Transverse colon (tissue), 4 donors: ENCODE data around the gene KSR1. TPM values are rescaled to one million over a fixed set of nuclear protein-coding genes. Genes with fewer than 3 reads are reported as not detected.

Experiments
- DNase-seq: peaks from one replicate; pipeline ENCODE4 v3.0.0-alpha.2; 2019
- H3K27ac ChIP-seq, 4 donors: fragments of 200-600 bp; sonication (generic); 2 replicates each; pipeline ENCODE4 v1.5.1; 2016 to 2018; ENCODE audit warnings: inconsistent platforms in 4 of 4
- H3K27me3 ChIP-seq: fragments of 200-600 bp; sonication (generic); 2 replicates; pipeline ENCODE4 v1.5.1; 2017; ENCODE audit warnings: inconsistent platforms
- H3K36me3 ChIP-seq, 4 donors: fragments of 200-600 bp; sonication (generic); 2 replicates each; pipeline ENCODE4 v1.5.1; 2017 to 2019; ENCODE audit warnings: inconsistent platforms in 4 of 4
- H3K4me1 ChIP-seq, 4 donors: fragments of 200-600 bp; sonication (generic); 2 replicates each; pipeline ENCODE4 v1.5.1; 2017 to 2020; ENCODE audit warnings: inconsistent platforms in 4 of 4
- H3K4me3 ChIP-seq, 4 donors: fragments of 200-600 bp; sonication (generic); 1 replicate in 1 of 4; 2 replicates in 3 of 4; pipeline versions ENCODE4 v1.5.1 to v1.6.1; 2017 to 2019; ENCODE audit warnings: inconsistent platforms in 4 of 4
- H3K9me3 ChIP-seq, 2 donors: fragments of 200-600 bp; sonication (generic); 2 replicates each; pipeline ENCODE4 v1.5.1; 2017 to 2019; ENCODE audit warnings: inconsistent platforms in 2 of 2
- EP300 ChIP-seq: sonication (generic); formaldehyde crosslinking; IDR thresholded peaks from one replicate; pipeline ENCODE4 v1.6.1; 2017; ENCODE audit warnings: antibody characterized with exemption, low read depth
- POLR2A ChIP-seq: fragments of 450-650 bp; IDR thresholded peaks from one replicate; pipeline ENCODE4 v1.6.1; 2016; ENCODE audit warnings: antibody characterized with exemption, mild to moderate bottlenecking, moderate library complexity
- POLR2AphosphoS5 ChIP-seq, 3 donors: sonication (generic); formaldehyde crosslinking; IDR thresholded peaks; one replicate each; pipeline ENCODE4 v1.6.1; 2016; ENCODE audit warnings: antibody characterized with exemption in 3 of 3
- WGBS, 2 donors: methylation state at CpG; one replicate each; pipeline ENCODE4 v1.1.5; 2018; ENCODE audit warnings: low coverage in 1 of 2; 5-methylcytosine and 5-hydroxymethylcytosine counted together
- in situ Hi-C, 4 donors: fragments of 200-750 bp; cut with MboI; loops; one replicate each; pipeline versions ENCODE4 v1.15.0 to v1.15.1; 2017; ENCODE audit warnings: low sequenced_read_pairs in 3 of 4, low pct_ligation_motif_present in 1 of 4, low pct_unique_long_range_greater_than_20kb in 1 of 4
- intact Hi-C: fragments of 100-400 bp; cut with DNase I; formaldehyde crosslinking; loops from one replicate; pipeline ENCODE4 v1.15.1; 2023; ENCODE audit warnings: low total_unique reads
- total RNA-seq, 4 donors: library from RNA; depleted of rRNA; stranded (reverse); fragments of >200 nt; gene quantifications; one replicate each; pipeline ENCODE4 v1.1.0, GENCODE V29; 2016
- TF ChIP-seq, protein P1 (sequence below), 5 experiments: fragments of 200-600 bp in 3 of 5; fragments of 450-650 bp in 2 of 5; sonication (generic) in 3 of 5; IDR thresholded peaks; 1 replicate in 2 of 5; 2 replicates in 3 of 5; pipeline ENCODE4 v1.5.1; 2016 to 2017; ENCODE audit warnings: antibody characterized with exemption in 5 of 5, inconsistent platforms in 3 of 5, mild to moderate bottlenecking in 2 of 5, moderate library complexity in 1 of 5

KSR1 gene
- total RNA-seq, 4 donors from 2014 or later: 8.2 to 55.7 (median 30.9) TPM

DNA sequence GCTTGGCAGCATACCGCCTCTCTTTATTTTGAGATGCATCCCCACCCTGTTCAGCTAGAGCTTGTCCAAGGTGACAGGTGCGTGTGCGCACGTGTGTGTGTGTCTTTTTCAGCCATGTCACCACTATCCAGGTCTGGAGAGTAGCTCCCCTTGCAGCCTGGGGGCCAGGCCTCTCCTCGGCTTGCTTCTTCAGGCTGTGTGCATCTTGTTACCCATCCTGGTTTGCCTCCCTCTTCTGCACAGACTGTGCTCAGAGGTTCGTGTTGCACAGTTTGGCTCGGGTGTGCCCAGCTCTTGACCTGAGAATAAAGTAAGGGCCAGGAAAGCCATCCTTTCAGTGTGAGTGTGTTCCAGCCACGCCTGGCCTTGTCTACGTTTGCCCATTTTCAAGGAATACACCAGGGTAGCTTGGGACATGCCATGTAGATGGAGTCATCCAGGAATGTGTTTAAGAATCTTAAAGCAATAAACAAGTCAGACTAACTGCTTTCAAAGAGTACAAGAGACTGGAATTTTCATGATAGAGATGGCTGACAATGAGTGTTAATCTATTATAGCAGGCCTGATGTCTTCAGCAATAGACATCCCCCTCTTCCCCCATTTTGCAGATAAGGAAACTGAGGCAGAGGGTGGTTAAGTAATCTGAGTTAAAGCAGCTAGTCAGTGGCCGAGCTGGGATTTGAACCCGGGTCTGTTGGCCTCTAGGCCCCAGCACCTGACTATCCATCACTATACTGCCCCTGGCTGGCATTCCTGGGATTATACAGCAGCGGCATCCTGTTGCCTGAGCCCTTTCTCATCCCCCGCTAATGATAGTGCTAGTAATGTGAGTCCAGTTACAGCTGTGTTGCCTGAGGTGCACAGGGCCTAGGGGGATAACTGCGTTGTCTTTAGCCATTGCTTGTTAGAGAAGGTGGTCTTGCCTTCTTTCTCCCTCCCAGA is 77.9 kb downstream of the KSR1 start:
- intact Hi-C loops (loop anchor here (5.0 kb wide), 1 partner anchor 47 kb away; no protein-coding TSS in a partner anchor), in situ Hi-C loops (loop anchor here in 1 of 4 donors (25.0 kb wide), 1 partner anchor 172 kb away; no protein-coding TSS in a partner anchor)
- H3K27ac ChIP-seq: peak overlapping the region; percentile 12 to 82 (median 73)
- peak; percentile 33 for DNase-seq
- H3K36me3 ChIP-seq: no peaks in the 10 kb centered on the region
- H3K4me1 ChIP-seq: peaks cover 24 to 58% (median 27%) of the 10 kb centered on the region in 4 donors
- TF ChIP-seq EP300 (no peak), POLR2A (no peak), POLR2AphosphoS5 (IDR thresholded peaks at IDR 0.05) (peak in 1 of 3 donors; percentile 20)
- TF ChIP-seq, protein P1, sequence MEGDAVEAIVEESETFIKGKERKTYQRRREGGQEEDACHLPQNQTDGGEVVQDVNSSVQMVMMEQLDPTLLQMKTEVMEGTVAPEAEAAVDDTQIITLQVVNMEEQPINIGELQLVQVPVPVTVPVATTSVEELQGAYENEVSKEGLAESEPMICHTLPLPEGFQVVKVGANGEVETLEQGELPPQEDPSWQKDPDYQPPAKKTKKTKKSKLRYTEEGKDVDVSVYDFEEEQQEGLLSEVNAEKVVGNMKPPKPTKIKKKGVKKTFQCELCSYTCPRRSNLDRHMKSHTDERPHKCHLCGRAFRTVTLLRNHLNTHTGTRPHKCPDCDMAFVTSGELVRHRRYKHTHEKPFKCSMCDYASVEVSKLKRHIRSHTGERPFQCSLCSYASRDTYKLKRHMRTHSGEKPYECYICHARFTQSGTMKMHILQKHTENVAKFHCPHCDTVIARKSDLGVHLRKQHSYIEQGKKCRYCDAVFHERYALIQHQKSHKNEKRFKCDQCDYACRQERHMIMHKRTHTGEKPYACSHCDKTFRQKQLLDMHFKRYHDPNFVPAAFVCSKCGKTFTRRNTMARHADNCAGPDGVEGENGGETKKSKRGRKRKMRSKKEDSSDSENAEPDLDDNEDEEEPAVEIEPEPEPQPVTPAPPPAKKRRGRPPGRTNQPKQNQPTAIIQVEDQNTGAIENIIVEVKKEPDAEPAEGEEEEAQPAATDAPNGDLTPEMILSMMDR (IDR thresholded peaks at IDR 0.05): no peak
- H3K27me3 ChIP-seq: no peaks in the 10 kb centered on the region
- no peaks in the 10 kb centered on the region for H3K9me3 ChIP-seq
- WGBS, 2 donors: 77 to 81% methylated on average over 7 to 14 of the region's 14 CpGs
- H3K4me3 ChIP-seq: no peak overlapping the region

GRCh38 chr17:27535178-27535928 is 79.1 kb downstream of the KSR1 start:
- H3K27me3 ChIP-seq: no peaks in the 10 kb centered on the region
- peaks cover 33 to 65% (median 35%) of the 10 kb centered on the region in 4 donors for H3K4me1 ChIP-seq
- peak; percentile 39 for DNase-seq
- 64 to 75% methylated on average over 2 to 12 of the region's 12 CpGs for WGBS, 2 donors
- in situ Hi-C loops (loop anchor here in 1 of 4 donors (25.0 kb wide), 1 partner anchor 173 kb away; no protein-coding TSS in a partner anchor), intact Hi-C loops (no loop called here)
- TF ChIP-seq, protein P1 (IDR thresholded peaks at IDR 0.05): no peak
- TF ChIP-seq POLR2AphosphoS5 (IDR thresholded peaks at IDR 0.05): peak in 1 of 3 donors; percentile 40
- H3K4me3 ChIP-seq: peak overlapping the region in 1 of 4 donors; percentile 15
- H3K9me3 ChIP-seq: no peaks in the 10 kb centered on the region
- peak overlapping the region; percentile 72 to 82 (median 76) for H3K27ac ChIP-seq
- H3K36me3 ChIP-seq: no peaks in the 10 kb centered on the region

DNA sequence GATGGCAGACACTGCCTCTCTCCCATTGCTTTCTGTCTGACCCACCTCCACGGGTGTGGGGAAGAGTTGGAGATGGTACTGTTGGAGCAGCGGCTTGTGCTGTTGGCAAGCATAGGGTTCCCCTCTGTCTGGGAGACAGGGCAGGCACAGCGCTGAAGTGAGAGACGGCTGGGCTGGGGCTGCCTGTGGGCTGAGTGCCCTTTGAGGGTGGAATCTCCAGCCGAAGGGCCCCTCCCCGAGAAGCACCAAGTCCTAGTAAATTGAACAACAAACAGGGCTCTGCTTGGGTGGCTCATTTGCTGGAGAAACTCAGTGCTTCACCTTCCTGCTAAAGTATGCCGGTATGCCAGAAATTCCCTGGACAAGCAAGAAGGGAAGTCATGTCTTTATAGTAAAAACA is 79.7 kb downstream of the KSR1 start:
- TF ChIP-seq, protein P1 (IDR thresholded peaks at IDR 0.05): no peak
- TF ChIP-seq POLR2AphosphoS5 (IDR thresholded peaks at IDR 0.05) (no peak), POLR2A (no peak), EP300 (no peak)
- H3K27me3 ChIP-seq: no peaks in the 10 kb centered on the region
- H3K27ac ChIP-seq: peak overlapping the region; percentile 72 to 82 (median 76)
- no peak for DNase-seq
- in situ Hi-C loops (loop anchor here in 1 of 4 donors (25.0 kb wide), 1 partner anchor 174 kb away; no protein-coding TSS in a partner anchor), intact Hi-C loops (no loop called here)
- peaks cover 39 to 65% (median 41%) of the 10 kb centered on the region in 4 donors for H3K4me1 ChIP-seq
- 37 to 50% methylated on average over 1 to 7 of the region's 7 CpGs for WGBS, 2 donors
- no peaks in the 10 kb centered on the region for H3K36me3 ChIP-seq
- H3K4me3 ChIP-seq: no peak overlapping the region
- no peaks in the 10 kb centered on the region for H3K9me3 ChIP-seq

DNA sequence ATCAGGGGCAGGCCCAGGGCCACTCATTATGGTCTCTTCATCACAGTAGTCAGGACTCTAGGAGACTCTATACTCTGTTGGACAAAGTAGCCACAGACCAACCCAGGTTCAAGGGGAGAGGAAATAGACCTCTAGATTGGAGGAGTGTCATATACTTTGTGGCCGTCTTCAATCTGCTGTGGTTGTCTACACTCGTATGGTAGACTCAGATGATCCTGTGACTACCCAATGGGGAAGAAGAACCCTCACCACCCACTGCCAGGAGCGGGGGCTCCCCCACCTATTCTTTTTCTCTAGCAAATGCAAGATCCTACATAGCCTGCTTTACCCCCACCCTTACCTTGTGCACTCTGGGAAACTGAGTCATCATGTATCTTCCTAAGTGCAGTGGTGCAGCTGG is 80.5 kb downstream of the KSR1 start:
- Histone ChIP-seq H3K4me3 (no peak overlapping the region), H3K27ac (peak overlapping the region; percentile 72 to 82 (median 76)), H3K4me1 (peaks cover 40 to 67% (median 45%) of the 10 kb centered on the region in 4 donors), H3K9me3 (no peaks in the 10 kb centered on the region), H3K27me3 (no peaks in the 10 kb centered on the region), H3K36me3 (no peaks in the 10 kb centered on the region)
- TF ChIP-seq, protein P1 (IDR thresholded peaks at IDR 0.05): no peak
- no peak for TF ChIP-seq POLR2AphosphoS5 (IDR thresholded peaks at IDR 0.05)
- in situ Hi-C loops: loop anchor here in 1 of 4 donors (25.0 kb wide), 1 partner anchor 174 kb away; no protein-coding TSS in a partner anchor
- 83% methylated on average over 3 of the region's 3 CpGs; no CpG with 5 or more reads in 1 of the 2 donors for WGBS, 2 donors
- DNase-seq: no peak
- intact Hi-C loops: no loop called here
